CD4-positive, alpha-beta T cell treated with Interleukin-4 for 1 hour (primary cell): Measurements from ENCODE around the gene CDC42EP4.
"Not testable (repeated sequence)": the region's sequence is repeated elsewhere in the genome, so short reads cannot be mapped to it uniquely, and the experiment has no call there.

Experiments
- DNase-seq, 2 donors: peaks; one replicate each; pipeline ENCODE4 v3.0.0-alpha.2; 2020 to 2022

Gene CDC42EP4

DNA sequence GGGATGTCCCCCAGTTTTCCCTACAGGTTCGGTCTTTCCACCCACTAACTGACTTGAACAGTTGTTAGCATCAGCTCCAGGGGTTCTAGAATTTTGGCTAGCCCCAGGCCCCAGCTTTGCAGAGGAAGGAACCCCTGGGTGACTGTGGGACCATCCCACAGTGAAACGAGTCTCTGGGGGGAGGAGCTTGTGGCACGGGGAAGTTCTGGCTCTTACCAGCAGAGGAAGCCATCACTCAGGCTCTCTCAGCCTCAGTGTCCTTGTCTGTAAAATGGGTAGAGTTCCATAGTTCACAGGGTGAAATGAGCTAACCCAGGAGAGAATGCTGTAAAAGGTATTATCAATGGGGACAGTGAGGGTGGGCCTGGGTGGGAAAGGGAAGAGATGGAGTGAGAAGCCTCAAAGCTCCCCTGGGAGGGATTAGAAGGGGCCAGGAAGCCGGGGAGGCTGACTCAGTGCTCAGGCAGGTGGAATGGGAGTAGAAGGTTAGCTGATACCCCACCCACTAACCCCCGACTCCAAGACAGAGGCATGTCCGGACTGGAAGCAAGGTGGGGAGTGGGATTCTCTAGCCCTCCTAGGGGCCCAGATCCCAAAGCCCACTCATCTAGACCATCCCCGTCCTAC, 30.9 kb upstream of the CDC42EP4 start:
- DNase-seq, result no peak

DNA sequence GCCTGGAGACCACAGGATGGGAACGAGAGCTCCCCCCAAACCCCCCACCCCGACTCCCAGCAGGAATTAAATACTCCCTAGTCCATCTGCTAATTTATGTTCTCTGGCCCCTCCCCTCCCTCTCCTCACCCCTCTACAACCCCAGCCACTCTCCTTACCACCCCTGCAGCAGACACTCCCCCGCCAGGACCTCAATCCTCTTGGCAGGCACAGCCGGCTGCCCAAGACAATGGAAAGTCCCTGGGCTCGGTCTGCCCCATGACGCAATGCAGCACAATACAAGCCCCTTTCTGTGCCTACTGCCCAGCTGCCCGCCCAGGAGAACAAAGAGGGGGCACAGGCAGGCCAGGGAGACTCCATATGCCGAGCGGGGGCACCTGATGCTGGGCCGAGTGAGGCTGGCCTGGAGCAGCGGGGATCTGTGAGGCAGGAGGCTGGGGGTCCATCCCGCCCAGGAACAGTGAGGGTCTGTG, 30.3 kb upstream of the CDC42EP4 start:
- DNase-seq, result no peak

DNA sequence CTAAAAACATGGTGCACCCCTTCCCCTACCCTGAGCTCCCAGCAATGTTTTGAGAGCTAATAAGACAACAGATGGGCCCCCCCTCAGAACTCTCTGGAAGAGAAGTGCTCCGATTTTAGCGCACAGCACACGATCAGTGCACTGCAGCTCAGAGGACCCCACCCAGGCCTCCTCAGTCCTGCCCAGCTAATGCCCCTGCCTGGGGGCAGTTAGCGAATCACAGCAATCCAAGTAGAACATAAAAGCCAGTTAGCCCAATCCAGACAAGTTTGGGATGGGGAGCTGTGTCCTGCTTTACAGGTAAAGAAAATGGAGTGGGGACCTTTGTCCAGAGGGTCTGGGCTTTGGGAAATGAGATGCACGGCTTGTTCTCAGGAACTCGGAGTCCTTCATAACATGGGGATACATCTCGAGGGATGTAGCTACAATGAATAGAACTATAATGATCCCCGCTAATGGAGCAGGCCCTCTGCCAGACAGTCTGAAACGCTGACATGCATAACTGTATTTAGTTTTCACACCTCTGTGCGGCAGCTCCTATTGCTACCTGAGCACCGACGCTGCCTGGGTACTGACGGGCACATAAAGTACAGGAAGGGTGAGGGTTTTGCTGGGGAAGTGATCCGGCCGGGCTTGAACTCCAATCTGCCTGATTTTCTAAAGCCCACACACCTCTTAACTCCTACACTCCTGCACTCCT, 29.7 kb upstream of the CDC42EP4 start:
- no peak for DNase-seq

DNA sequence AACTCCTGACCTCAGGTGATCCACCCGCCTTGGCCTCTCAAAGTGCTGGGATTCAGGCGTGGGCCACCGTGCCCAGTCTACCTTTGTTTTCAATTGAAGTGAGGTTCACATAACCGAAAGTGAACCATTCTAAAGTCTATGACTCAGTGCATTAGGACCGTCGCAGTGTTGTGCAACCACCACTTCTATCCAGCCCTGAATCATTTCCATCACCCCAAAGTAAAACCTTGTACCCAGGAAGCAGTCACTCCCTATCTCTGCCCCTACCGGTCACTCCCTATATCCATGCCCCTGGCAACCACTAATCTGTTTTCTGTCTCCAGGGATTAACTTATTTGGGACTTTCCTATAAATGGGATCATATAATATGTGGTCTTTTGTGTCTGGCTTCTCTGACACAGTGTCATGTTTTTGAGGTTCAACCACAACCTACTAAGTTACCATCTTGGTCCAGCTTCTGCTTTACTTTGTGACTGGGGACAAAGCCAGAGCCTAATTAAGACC, 28.3 kb upstream of the CDC42EP4 start:
- DNase-seq, result peak in 1 of 2 donors; percentile 71

DNA sequence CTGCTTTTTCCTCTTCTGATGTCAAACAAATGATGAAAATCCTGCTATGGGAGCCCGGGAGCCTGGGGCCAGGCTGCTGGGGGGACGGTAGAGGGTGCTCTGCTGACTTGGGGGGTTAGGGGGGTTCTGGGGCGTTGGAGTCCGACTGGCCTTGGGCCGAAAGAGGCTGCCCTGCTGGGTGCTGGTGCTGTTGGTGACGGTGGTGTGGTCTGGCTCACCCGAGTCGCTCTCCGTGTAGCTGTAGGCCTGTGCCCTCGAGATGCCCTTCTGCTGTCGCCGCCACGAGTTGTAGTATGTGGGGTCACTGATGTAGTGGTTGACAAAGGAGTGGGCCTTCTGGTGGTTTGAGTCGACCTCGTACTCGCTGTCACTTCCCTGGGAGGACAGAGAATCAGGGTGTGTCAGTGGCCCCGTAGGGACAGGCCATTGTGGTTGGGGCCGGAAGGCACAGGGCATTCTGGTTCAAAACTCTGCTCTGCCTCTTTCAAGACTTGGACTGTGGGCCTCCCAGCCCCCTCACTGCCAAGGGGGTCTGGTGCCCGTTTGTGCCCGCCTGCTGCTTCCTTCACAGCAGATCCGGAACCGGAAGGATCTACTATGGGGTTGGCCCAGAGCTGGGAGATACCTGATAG, 26.9 kb upstream of the CDC42EP4 start:
- no peak for DNase-seq

DNA sequence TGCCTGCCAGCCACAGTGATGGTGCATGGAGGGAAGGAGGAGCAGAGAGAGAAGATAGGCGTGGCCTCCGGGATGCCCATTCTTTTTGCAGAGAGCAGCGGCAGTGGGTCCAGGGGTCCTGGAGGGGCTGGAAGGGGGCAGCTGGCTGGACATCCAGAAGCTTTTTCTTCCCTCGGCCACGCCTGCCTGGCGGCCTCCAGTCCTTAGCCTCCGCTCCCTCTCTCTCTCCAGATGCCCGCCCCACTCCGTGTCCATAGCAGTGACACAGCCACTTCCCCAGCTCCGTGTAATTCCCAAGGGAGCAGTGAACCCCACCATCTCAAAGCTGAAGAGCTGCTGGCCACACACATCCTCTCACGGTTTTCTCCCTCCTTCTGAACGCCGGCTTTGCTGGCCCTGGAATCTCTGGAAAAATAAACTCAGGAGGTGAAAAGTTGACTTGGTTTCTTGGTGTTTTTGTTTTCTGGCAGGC, 26.3 kb upstream of the CDC42EP4 start:
- no peak for DNase-seq

DNA sequence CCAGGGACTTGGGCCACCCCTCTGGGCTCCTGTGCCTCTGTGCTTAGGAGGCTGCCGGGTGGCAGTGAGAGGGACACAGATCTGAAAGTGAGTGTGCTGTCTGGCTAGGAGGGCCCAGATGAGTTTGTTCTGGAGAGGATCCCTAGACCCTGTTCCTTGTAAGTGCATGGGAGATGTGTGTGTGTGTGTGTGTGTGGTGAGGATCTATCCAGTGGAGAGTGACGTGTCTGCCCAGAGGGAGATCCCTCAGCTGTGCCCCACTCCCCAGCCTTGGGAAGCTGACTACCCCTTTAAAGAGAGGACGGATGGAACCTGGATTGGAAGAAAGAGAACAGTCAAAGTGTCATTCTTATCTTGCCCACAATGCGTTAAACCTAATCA, 25.5 kb upstream of the CDC42EP4 start:
- no peak for DNase-seq

DNA sequence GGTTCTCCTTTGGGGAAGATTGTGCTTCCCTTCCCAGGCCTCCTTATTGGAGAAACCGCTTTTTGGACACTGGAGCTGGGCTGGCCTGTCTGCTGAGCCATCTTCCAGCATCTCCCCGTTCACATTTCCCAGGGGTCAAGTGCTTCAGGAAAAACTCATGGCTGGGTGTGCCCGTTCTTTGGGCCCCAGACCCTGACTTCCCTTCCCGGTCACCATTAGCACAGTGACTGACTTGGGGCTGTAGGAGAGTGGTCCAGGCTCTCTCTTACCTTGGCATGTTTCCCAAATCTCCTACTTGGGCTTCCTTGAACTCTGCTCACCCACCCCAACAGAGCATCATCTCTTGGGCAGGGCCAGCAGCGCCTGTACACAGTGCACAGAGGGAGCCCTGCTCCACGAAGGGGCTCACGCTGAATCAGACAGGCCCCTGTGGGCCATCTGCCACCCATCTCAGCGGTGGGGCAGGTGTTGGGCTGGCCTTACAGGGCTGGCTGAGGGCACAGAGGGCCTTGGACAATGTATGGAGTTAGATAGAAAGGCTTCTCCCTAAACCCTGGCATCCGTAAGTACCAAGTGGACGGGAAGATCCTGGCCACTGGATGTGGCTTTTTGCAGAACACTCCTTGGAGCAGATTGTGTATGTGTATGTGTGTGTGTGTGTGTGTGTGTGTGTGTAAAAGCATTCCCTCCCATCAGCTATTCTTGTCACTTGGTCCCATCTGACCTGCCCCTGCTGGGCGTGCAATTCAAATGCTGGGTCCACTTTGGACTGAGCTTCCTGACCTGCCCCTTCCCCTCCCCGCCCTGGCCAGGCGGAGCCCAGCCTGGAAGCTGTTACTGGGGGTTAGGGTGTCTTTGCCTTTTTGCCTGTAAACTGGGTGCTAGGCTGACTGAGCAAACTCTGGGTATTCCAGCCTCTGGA, 24.9 kb upstream of the CDC42EP4 start:
- no peak for DNase-seq

DNA sequence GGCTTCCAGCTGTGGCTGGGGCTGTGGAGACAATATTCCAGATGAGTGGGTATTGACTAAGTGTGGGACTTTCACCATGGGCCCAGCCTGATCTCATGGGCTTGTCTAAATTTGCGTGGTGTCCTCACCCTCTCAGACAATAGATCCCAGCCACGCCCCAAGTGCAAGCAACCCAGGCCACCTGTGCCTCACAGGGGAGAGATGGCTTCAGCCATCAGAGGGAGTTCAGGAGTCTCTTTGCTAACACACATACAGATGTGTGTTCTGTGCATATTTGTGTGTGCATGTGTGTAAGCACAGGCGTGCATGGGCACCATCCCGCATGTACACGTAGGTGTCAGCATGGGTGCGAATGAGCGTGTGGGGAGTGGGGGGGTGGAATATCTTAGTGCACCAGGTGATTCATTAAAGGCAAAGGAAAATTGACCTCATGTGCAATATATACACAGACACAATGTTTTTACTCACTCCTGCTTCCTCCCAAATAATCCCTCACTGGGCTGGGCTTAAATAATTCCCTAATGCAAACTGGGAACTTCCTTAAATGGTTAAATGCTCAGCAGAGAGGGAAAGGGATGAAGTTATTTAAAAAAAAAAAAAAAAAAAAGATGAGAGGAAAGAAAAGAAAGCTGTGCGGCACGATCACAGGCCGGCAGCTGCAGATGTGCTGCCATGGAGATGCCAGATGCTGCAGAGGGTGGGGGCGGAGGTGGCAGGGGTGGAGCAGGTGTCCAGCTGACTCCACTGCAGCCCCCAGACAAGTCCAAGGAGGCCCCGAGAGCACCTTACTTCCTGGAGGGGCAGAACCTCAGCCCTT, 24.0 kb upstream of the CDC42EP4 start:
- DNase-seq, result no peak

DNA sequence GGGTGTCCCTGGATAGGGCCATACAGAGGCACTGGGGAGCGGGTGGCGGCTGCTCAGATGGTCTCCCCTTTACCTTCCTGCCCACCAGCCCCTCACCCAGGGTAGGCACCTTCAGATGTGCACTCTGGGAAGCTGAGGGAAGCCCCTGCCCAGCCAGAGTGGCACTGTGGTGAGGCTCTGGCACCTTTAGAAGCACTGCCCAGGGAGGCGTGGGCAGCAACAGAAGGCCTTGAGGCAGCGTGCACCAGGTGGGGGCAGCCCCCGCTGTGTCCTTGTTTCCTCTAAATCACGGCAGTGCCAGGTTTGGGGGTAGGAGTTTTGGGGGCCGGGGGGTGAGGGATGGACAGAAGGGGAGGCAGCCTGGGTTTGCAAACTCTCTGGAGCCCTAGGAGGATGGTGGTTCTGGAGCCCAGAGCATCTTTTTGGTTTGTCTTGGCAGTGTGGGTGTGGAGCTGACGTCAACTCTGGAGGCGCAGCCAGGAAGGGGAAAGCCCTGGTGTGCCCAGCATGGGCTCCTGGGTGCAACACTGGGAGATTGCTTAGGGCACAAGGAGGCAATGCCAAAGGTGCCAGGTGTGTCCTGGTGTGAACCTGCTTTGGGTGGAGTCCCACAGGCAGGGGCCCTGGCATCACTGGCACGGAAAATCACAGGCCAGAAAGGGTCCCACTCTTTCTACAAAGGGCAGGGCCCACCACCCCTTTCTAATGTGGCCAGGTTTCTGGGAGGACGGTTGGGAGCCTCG, 23.1 kb upstream of the CDC42EP4 start:
- no peak for DNase-seq

DNA sequence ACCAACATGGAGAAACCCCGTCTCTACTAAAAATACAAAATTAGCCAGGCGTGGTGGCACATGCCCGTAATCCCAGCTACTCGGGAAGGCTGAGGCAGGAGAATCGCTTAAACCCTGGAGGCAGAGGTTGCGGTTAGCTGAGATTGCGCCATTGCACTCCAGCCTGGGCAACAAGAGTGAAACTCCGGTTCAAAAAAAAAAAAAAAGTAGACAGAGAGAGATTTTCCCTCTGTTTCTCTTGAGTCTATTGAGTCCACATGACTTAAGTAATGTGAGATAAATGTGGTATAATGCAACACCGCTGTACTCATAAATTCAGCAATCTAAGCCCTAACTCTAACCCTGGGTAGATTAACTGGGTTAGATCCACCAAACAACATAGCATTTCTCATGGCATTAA, 21.6 kb upstream of the CDC42EP4 start:
- DNase-seq, result not testable (repeated sequence)

DNA sequence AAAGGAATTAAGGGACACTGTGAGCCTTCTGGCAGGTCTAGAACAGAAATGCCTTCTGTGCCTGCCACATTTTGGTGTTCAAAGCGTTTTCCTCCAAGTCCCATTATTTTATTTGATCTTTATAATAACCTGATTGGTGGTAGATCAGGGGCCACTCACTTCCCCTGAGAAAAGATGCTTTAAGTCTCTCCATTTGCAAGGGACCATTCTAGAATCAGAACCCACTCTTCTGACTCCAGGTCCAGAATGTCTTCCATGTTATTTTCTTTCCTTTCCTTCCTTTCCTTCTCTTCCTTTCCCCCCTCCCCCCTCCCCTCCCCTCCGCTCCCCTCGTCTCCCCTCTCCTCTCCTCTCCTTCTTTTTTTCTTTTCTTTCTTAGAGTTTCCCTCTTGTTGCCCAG, 19.3 kb upstream of the CDC42EP4 start:
- no peak for DNase-seq

DNA sequence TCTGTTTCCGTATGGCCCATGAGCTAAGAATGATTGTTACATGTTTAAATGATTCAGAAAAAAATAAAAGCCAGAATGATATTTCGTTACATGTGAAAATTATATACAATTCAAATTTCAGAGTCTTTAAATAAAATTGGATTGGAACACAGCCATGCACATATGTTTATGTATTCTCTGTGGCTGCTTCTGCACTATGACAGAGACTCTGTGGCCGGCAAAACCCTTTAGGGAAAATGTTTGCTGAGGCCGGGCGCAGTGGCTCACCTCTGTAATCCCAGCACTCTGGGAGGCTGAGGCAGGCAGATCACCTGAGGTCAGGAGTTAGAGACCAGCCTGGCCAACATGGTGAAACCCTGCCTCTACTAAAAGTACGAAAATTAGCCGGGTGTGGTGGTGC, 15.9 kb upstream of the CDC42EP4 start:
- no peak for DNase-seq

DNA sequence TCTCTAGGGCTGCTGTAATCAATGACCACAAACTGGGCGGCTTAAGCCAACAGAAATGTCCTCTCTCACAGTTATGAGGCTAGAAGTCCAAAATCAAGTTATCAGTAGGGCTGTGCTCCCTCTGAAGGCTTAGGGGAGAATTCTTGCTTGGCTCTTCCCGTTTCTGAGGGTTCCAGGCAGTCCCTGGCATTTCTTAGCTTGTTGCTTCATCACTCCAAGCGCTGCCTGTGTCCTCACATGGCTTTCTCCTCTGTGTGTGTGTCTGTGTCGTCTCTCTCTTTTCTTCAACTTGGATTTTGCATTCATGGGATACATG, 13.7 kb upstream of the CDC42EP4 start:
- no peak for DNase-seq

DNA sequence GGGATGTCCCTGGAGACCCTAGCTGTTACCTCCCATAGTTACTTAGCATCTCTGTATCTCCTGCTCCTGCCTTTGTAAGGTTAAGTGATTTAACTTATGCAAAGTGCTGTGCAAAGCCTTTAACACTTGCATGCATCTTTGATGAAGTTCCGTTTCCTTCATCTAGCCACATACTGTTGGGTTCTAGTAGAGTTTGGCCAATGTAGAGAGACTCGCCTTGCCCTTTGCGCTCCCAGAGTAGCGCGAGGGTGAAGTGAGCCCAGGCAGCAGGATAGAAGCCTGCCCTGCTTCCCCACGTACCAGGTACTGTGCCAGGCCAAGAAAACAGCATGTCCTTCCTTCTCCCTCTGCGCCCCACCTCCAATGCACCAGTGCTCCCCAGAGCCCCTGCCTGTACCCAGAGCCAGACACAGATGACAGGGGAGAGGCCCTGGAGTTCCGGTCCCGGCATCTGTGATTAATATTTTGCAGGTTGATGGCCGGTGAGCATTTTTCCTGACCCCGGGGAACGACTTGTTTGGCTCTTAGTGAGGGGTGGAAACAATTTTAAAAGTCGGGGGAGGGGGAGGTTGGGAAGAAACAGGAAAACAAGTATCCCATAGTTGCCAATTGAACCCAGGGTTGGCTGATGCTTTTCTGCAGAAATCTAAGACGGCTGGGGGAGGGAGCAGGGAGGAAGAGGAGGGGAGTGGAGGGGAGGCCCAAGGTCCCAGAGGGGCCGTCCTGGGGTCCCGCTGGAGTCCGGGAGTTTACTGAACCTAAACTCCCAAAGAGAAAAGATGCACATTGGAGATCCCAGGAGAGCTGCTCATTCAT, 13.1 kb upstream of the CDC42EP4 start:
- DNase-seq, result no peak

DNA sequence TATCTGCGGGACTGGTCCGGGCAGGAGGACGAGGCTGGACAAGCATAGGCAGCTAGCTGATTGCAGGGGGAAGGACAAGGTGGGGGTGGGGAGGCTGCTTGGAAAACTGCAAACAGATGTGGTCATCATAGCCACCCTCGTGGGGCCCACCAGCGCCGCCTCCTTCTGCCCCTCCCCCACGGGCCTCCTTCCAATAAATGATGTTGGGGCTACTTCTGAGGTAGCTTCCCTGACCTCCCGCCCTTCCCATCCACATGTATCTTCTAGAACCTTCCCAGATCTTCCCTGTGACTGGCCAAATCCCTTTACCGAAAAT, 12.3 kb upstream of the CDC42EP4 start:
- no peak for DNase-seq

DNA sequence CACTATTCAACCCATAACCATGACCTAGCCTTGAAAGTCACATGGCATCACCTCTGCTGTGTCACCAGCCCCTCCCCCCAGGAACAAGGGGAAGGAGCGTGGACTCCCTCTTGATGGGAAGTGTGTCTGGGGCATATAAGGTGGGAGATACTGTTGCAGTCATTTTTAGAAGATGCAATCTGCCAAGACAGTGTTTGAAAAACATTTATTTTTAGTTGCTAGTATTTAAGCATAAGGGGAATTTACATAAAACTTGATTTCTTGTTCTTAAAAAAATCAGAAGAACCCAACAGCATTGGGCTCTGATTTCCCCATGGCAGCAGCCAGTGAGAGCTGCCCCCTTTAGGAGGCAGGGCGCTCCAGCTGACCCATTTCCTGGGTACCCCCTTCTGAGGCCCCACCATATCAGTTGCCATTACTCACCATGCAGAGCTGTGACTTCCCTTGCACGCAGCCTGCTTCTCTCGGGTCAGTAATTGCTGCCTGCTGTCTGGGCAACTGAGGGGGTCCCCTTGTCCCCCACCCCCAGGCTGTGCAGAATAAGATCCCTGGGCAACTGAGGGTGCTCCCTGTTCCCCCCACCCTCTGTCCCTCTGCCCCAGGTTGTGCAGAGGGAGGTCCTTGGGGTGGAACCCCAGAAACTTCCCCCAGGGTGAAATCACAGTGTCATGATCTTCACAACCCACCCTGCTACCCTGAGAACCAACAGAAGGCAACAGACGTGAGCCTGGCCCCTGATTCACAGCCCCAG, 11.8 kb upstream of the CDC42EP4 start:
- DNase-seq, result no peak

DNA sequence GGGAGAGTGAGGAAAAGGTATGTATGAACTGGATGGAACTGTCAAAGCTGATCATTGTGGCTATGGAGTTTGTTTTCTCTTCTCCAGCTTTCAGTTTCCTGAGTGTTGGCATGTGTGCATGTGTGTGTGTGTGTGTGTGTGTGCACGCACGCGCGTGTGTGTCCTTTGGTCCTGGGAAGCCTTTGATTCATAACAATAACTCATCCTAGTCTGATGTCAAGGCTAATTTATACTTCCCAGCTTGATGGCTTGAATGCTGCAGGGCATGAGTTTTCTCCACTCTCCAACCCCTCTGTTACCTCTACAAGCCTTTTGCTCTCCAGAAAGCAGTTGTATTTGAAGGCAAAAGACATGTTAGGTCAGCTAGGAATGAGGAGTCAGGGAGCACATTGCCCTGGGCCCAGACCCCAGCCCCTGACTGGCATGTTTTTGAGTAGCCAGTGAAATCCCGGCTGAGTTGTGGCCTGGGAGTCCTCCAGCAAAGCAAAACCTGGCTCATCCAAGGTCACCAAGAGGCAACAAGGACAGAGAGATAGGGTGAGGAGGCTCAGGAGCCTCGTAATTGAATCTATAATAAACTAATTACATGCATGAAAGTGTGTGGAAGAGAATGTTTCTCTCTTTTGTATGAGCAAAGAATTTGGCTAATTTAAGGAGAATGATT, 8.9 kb upstream of the CDC42EP4 start:
- no peak for DNase-seq

DNA sequence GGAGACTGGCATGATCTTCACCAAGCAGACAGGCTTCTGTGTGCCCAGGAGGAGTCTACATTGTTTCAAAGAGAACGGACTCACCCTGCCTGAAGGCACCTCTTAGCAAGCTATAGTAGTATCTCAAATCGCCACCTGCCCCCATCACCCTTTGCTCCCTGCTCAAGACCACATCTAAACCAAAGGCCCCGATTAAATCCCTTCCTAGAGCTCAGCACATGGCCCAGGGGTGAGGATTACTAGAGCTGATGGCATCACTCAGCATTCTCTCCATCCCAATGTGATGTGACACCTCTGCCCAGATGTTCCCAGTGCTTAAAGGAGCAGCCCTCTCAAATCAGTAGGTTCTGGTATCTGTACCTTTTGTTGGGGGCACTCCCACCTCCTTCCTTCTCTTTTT, 8.0 kb upstream of the CDC42EP4 start:
- no peak for DNase-seq
